Skeletal muscle cell (primary cell): ENCODE measurements around the gene AKAP6.

ENCODE experiments used
- DNase-seq: peaks from one replicate; pipeline ENCODE4 v3.0.0-alpha.2; 2010; ENCODE audit warnings: low read depth
- H3K4me3 ChIP-seq: 2 replicates; pipeline ENCODE4 v1.5.1; 2011; ENCODE audit warnings: low read depth, mild to moderate bottlenecking, control low read depth, low read length, moderate library complexity

The AKAP6 gene

GRCh38 chr14:32702562-32702961 is 373.5 kb downstream of the AKAP6 start:
- no peak for DNase-seq
- H3K4me3 ChIP-seq, result no peak overlapping the region

- DNase-seq, result no peak
- H3K4me3 ChIP-seq, result no peak overlapping the region
Observed at GRCh38 chr14:32703183-32703621, 374.1 kb downstream of the AKAP6 start.

- no peak for DNase-seq
- H3K4me3 ChIP-seq, result no peak overlapping the region
Observed at GRCh38 chr14:32706721-32707519, 377.8 kb downstream of the AKAP6 start.

DNA sequence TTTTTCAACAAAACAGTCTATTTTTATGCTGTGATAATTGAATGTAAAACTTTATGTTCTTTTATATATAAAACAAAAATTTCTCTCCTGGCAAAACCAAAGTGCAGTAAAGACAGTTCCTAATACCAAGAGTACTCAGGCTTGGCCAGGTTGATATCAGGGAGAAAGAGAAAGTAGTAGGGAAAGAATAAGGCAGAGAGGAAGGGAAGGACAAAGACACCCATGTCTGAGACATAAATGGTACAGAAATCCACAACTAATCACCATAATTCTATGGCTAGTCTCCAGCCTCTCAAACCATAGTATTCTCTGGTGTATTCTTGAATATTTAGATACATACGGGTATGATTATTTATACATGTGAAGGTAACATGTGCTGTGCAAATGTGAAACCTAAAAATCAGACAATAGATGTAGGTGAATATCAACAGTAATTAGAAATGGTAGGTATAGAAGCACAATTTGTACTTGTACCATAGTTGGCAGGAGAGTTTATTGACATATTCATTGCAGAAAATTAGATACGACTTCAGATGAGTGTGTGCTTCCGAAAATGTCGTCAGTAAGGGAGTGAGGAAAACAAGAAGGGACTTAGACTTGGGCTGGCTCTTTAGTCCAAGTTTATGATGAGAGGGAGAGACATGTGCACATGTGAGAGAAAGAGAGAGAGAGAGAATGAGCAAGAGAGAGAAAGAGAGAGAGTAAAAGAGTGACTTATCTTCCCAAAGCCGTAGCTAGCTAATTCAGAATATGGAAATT is 378.8 kb downstream of the AKAP6 start:
- no peak for DNase-seq

GRCh38 chr14:32709027-32709426 is 379.9 kb downstream of the AKAP6 start:
- peak; percentile 63 for DNase-seq
- no peak overlapping the region for H3K4me3 ChIP-seq

More for the DNA sequence above, 378.8 kb downstream of the AKAP6 start:
- no peak overlapping the region for H3K4me3 ChIP-seq

DNA sequence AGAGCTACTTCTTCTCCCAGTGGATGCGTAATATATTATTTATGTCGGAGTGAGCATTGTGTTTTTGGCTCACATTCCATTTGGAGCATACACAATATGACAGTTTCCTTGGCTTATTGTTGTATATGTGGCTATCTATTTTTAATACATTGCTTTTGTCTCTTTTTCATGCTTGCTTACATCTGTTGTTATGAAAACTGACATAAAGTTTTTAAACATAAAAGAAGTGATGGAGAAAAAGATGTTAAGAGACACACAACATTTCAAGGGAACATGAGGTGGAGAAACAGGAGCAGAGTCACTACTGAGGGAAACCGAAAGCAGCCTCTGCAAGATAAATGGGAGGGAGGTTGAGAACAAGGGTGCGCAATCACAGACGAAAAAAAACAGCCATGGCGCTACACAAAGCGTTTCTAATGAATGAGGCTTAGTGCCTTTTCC is 381.2 kb downstream of the AKAP6 start:
- no peak overlapping the region for H3K4me3 ChIP-seq
- DNase-seq, result no peak

DNA sequence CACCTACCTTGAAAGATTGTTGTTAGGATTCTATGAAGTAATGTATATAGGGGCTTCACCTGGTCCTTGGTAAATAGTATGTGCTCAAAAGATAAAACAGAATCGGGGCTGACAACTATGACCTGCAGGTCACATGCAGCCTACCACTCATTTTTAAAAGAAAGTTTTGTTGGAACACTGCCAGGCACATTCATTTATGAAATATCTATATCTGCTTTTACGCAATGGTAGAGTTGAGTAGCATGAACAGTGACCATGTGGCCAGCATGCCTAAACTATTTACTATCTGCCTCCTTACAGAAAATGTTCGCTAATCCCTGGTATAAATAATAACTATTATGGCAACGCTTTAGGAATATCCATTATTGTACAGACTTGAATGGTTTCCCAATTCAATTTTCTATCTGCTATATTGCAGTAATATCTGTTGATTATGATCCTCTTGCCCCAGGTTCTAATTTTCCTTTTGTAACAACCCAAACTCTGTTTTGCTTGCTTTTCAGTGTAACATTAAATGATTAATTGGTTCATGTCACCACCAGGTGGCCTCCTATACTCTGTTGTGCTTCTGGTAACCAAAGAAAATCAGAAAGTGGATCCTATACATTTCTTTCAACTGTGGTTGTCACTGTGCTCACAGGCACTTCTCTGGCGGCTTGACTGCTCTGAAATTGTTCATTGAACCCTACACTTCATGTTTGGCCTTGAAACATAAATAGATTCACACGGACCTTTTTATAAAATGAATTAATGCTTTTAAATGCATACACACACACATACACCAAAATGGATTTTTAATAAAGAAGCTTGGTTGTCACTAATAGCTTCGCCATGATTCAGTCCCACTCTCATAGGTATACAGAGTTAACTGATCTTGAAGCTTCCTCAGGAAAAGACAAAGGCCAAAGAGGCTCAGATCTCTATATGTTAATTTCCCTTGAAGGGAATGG is 381.9 kb downstream of the AKAP6 start:
- H3K4me3 ChIP-seq, result no peak overlapping the region
- no peak for DNase-seq

- DNase-seq, result no peak
- H3K4me3 ChIP-seq, result no peak overlapping the region
Observed at GRCh38 chr14:32713856-32714255, 384.8 kb downstream of the AKAP6 start.

DNA sequence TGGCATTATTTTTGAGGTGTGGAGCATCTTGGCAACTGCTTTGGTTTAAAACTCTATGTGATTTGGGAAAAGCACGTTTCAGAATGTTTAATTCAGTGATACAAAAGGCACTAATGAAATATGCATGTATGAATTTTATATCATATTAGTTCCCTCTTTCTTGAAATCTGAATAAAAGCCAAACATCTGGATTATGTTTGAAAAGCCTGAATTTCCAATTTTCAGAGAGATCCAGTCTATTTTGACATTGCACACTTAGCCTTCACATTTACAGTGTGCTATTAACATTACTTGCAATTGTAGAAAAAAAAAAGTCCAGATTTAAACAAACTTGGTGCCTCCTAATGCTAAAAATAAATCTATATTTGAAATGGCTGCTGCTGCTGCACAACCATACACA is 390.5 kb downstream of the AKAP6 start:
- no peak for DNase-seq
- H3K4me3 ChIP-seq, result no peak overlapping the region

GRCh38 chr14:32720927-32721326 is 391.8 kb downstream of the AKAP6 start:
- no peak for DNase-seq
- H3K4me3 ChIP-seq, result no peak overlapping the region

GRCh38 chr14:32722631-32723183 is 393.6 kb downstream of the AKAP6 start:
- no peak for DNase-seq
- no peak overlapping the region for H3K4me3 ChIP-seq

DNA sequence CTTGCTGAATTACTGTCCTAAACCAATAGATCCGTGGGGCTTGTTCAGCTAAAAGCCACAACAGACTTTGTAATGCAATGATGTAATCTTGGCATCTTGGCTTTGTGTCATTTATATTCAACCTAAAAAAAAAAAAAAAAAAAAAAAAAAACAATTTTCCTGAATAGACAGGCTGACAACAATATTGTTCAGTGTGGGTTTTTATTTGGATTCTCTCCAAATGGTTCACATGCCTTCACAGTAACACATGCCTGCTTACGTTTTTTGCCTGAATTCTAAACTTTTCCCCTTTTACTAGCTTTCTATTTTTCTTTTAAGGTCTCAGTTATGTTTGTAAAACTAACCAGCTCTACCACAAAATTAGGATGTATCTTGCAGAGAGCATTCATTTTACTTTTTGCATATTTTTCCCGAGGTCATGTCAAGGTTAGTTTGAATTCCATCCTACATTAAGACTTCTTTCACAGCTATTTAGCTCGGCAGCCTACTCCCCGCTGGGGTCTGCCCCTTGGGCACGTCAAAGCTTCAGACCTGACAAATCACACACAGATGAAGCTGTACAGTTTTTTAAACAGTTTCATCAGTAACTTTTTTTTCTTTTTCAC is 395.9 kb downstream of the AKAP6 start:
- DNase-seq, result peak; percentile 67
- H3K4me3 ChIP-seq, result peak overlapping the region; percentile 30

DNA sequence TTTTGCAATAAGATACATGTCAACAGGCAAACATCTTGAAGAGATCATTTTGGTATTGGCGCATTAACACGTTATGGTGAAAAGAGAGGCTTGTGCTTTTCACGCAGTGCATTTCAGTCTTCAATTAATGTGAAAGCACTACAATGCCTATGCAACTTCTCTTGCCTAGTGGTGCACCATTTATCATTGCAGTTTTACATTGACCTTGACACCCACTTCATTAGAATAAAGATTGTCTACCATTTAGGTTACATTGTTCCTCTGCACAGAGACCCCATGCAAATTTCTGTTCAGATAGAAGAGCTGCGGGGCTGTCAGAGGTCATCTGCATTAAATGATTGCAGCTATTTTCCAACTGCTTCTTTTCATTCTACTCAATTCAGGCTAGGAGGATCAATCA is 397.4 kb downstream of the AKAP6 start:
- H3K4me3 ChIP-seq, result no peak overlapping the region
- no peak for DNase-seq

DNA sequence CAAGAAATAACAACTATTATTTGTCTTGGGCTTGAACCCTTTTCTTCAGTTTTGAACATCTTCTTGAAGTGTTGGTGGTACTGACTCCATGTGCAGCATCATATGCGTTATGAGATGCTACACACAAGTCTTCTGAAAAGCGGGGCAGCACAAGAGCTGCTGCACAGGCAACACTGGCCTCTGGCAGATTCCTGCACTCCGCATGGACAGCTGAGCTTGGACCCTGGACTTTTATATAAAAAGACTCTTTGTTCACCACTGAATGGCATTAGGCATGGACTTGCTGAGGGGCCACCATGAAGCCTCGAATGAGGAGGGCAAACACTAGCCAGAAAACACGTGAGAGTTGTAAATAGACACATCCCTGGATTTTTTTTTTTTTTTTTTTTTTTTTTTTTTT is 398.7 kb downstream of the AKAP6 start:
- DNase-seq, result no peak
- H3K4me3 ChIP-seq, result no peak overlapping the region

GRCh38 chr14:32728526-32728925 is 399.4 kb downstream of the AKAP6 start:
- DNase-seq, result no peak
- H3K4me3 ChIP-seq, result no peak overlapping the region

DNA sequence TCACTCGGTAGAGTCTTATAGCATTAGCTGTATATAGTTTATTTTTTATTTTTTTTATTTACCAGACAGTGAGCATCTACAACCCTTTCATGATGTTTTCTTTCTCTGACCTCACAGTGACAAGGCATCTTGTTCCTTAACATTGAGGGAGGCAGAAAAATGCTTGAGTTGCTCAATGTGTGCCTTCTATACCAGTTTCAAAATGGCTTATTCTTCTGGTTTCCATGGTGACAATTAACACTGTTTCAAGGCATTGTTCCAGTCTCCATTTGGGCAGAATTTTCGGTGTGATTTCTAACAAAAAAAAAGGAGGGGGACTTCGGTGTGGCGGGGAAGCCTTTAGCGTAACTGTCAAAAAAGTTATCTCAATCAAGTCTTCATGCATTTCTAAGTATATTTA is 399.9 kb downstream of the AKAP6 start:
- no peak for DNase-seq
- no peak overlapping the region for H3K4me3 ChIP-seq

GRCh38 chr14:32731249-32731648 is 402.2 kb downstream of the AKAP6 start:
- H3K4me3 ChIP-seq, result no peak overlapping the region

GRCh38 chr14:32733015-32733414 is 403.9 kb downstream of the AKAP6 start:
- DNase-seq, result no peak
- no peak overlapping the region for H3K4me3 ChIP-seq

More at GRCh38 chr14:32731249-32731648, 402.2 kb downstream of the AKAP6 start:
- DNase-seq, result no peak

DNA sequence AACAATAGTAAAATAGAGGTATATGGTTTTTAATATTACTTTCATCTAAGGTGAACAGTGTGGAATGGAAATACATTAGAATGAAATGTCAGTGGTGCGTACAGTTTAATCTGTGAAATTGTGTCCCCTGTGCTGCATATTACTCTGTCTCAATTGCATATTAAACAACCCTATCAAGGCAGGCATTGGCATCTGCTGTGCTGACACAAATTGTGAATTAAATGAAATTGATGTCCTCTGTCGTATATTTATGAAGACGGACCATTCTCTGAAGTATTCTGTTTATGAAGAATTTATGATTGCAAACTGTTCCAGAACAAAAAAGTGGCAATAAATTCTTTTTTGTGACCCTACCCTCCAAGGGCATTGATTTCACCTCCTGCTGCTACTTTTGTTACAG is 405.2 kb downstream of the AKAP6 start:
- no peak for DNase-seq
- H3K4me3 ChIP-seq, result no peak overlapping the region
